Breast epithelium (tissue), 4 donors: Measurements from ENCODE around the gene CCDC186. TPM values are rescaled to one million over a fixed set of nuclear protein-coding genes. Genes with fewer than 3 reads are reported as not detected.

ENCODE experiments used
- DNase-seq, 2 donors: peaks; one replicate each; pipeline ENCODE4 v3.0.0-alpha.2; 2019; ENCODE audit warnings: low spot score in 2 of 2
- H3K27ac ChIP-seq, 2 donors: fragments of 200-600 bp; sonication (generic) in 1 of 2; one replicate each; pipeline ENCODE4 v1.5.1; 2016 to 2019; ENCODE audit warnings: mild to moderate bottlenecking in 1 of 2
- H3K27me3 ChIP-seq, 2 donors: fragments of 200-600 bp; sonication (generic) in 1 of 2; one replicate each; pipeline versions ENCODE4 v1.5.1 to v1.6.0; 2017 to 2019; ENCODE audit warnings: control low read depth in 1 of 2, mild to moderate bottlenecking in 1 of 2
- H3K36me3 ChIP-seq: fragments of 200-600 bp; one replicate; pipeline ENCODE4 v1.5.1; 2019
- H3K4me1 ChIP-seq, 2 donors: fragments of 200-600 bp; sonication (generic); one replicate each; pipeline ENCODE4 v1.5.1; 2016 to 2019; ENCODE audit warnings: control low read depth in 1 of 2
- H3K4me3 ChIP-seq, 3 donors: fragments of 200-600 bp; sonication (generic); 1 replicate in 2 of 3; 2 replicates in 1 of 3; pipeline ENCODE4 v1.5.1; 2016 to 2019; ENCODE audit warnings: mild to moderate bottlenecking in 3 of 3, moderate library complexity in 2 of 3
- H3K9me3 ChIP-seq, 2 donors: fragments of 200-600 bp; sonication (generic) in 1 of 2; one replicate each; pipeline ENCODE4 v1.5.1; 2016 to 2019; ENCODE audit warnings: control low read depth in 1 of 2
- POLR2A ChIP-seq: fragments of 450-650 bp; IDR thresholded peaks from one replicate; pipeline ENCODE4 v1.6.1; 2016; ENCODE audit warnings: antibody characterized with exemption, mild to moderate bottlenecking, moderate library complexity
- POLR2AphosphoS5 ChIP-seq, 3 donors: sonication (generic); formaldehyde crosslinking; IDR thresholded peaks; one replicate each; pipeline ENCODE4 v1.6.1; 2017; ENCODE audit warnings: antibody characterized with exemption in 3 of 3
- intact Hi-C: fragments of 100-400 bp; cut with DNase I; formaldehyde crosslinking; loops from one replicate; pipeline ENCODE4 v1.15.1; 2023; ENCODE audit warnings: low total_unique reads
- total RNA-seq, 3 donors: library from RNA; depleted of rRNA; stranded (reverse); fragments of >200 nt; gene quantifications; one replicate each; pipeline ENCODE4 v1.1.0, GENCODE V29; 2016
- TF ChIP-seq, protein P1 (sequence below), 3 donors: fragments of 450-650 bp; IDR thresholded peaks; one replicate each; pipeline ENCODE4 v1.5.1; 2016 to 2017; ENCODE audit warnings: antibody characterized with exemption in 3 of 3, mild to moderate bottlenecking in 3 of 3, moderate library complexity in 3 of 3

Gene CCDC186
- total RNA-seq, 3 donors from 2014 or later = 23.5 to 62.1 (median 41.6) TPM

DNA sequence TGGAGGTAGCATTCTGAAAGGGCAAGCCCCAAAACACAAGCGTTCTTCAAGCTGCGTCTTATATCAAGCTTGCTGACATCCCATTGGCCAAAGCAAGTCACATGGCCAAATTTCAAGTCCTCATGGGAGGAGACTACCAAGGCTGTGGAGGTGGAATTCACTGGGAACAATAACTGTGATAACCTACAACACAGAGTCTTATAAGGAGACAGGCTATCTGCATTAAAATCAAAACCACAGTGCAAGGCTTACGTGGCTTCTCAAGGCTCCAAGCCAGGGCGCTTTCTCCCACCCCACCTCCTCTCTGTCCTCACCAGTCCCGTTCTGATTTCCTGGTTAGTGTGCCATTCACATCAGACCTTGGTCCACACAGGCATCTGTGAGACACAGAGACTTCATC lies 91.0 kb downstream of the CCDC186 start:
- DNase-seq = no peak
- TF ChIP-seq, protein P1, sequence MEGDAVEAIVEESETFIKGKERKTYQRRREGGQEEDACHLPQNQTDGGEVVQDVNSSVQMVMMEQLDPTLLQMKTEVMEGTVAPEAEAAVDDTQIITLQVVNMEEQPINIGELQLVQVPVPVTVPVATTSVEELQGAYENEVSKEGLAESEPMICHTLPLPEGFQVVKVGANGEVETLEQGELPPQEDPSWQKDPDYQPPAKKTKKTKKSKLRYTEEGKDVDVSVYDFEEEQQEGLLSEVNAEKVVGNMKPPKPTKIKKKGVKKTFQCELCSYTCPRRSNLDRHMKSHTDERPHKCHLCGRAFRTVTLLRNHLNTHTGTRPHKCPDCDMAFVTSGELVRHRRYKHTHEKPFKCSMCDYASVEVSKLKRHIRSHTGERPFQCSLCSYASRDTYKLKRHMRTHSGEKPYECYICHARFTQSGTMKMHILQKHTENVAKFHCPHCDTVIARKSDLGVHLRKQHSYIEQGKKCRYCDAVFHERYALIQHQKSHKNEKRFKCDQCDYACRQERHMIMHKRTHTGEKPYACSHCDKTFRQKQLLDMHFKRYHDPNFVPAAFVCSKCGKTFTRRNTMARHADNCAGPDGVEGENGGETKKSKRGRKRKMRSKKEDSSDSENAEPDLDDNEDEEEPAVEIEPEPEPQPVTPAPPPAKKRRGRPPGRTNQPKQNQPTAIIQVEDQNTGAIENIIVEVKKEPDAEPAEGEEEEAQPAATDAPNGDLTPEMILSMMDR (IDR thresholded peaks at IDR 0.05) = no peak
- TF ChIP-seq POLR2A (no peak), POLR2AphosphoS5 (IDR thresholded peaks at IDR 0.05) (no peak)

DNA sequence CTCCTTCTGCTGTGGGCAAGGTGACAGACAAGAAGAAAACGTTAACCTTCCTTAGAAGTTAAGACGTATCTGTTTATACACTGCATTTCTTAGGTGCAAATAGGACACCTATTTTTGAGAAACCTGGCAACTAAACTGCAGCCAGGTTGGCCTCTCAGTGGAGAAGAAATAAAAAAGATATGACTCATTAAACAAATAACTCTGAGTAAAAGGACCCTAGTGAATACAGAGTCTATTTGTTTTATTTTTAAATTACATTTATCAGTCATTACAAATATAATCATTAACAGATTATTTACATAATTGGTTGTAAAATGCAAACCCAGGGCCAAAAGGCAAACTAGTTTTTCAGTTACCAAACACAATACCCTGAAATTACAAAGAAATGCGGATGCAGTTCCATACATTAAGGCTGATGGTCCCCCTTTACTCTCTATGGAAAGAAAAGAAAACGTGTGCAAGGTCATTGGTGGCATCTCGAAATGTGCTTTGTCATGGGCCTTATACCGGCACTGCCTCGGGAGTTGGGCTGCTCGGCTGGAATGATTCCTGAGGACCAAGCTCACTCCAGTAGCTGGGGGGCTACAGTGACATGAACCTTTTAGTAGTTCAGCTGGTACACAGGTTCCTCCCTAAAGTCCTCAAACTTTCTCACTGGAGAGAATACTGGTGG lies 92.0 kb downstream of the CCDC186 start:
- intact Hi-C loops = no loop called here

More for the DNA sequence above, 91.0 kb downstream of the CCDC186 start:
- Histone ChIP-seq H3K9me3 (no peaks in the 10 kb centered on the region), H3K36me3 (no peaks in the 10 kb centered on the region), H3K4me3 (no peak overlapping the region), H3K27ac (no peak overlapping the region), H3K4me1 (no peaks in the 10 kb centered on the region), H3K27me3 (no peaks in the 10 kb centered on the region)
- intact Hi-C loops = no loop called here

DNA sequence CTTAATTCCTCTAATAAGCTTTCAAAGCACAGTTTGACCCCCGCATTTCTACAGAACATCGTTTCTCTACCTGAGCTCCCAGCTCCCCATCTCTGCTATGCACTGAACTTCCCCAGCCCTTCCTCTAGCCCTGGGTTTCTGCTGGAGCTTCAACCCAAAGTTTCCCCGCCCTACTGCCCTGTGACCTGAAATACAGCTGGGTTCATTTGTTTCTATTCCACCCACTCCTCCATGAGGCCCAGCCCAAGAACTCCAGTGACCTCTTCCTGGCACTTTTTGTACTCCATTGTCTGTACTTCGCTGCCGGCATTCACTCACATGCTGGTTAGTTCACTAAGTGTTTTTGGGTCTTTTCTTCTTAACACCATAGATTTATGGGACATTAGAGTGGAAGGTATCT lies 94.6 kb downstream of the CCDC186 start:
- intact Hi-C loops = no loop called here
- Histone ChIP-seq H3K4me1 (no peaks in the 10 kb centered on the region), H3K27ac (no peak overlapping the region), H3K9me3 (no peaks in the 10 kb centered on the region), H3K27me3 (no peaks in the 10 kb centered on the region), H3K4me3 (no peak overlapping the region), H3K36me3 (no peaks in the 10 kb centered on the region)
- DNase-seq = no peak
- TF ChIP-seq, protein P1 (IDR thresholded peaks at IDR 0.05) = no peak
- no peak for TF ChIP-seq POLR2A
- TF ChIP-seq POLR2AphosphoS5 (IDR thresholded peaks at IDR 0.05) = no peak

More for the DNA sequence above, 92.0 kb downstream of the CCDC186 start:
- Histone ChIP-seq H3K27me3 (no peaks in the 10 kb centered on the region), H3K4me1 (no peaks in the 10 kb centered on the region), H3K27ac (no peak overlapping the region), H3K36me3 (no peaks in the 10 kb centered on the region), H3K9me3 (no peaks in the 10 kb centered on the region), H3K4me3 (no peak overlapping the region)
- TF ChIP-seq, protein P1 (IDR thresholded peaks at IDR 0.05) = no peak
- TF ChIP-seq POLR2AphosphoS5 (IDR thresholded peaks at IDR 0.05) (no peak), POLR2A (no peak)
- no peak for DNase-seq

DNA sequence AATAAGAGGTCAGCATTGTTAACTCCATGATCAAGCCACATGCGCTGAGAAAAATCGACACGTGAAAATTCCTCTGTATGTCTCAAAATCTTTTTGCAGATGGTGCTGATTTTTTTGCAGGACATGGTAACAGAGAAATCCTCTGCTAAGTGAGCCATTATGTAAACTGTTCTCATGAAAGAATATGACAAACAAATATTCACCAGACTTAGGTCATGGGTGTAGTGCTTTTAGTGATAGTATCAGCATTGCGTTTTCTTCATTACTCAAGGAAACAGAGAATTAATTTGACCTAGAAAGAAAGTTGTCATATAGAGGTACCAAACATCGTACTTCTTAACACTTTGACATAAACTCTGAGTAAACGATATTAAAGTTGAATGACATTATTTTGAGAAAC lies 95.7 kb downstream of the CCDC186 start:
- Histone ChIP-seq H3K27ac (no peak overlapping the region), H3K4me3 (no peak overlapping the region), H3K9me3 (no peaks in the 10 kb centered on the region), H3K27me3 (no peaks in the 10 kb centered on the region), H3K36me3 (no peaks in the 10 kb centered on the region), H3K4me1 (no peaks in the 10 kb centered on the region)
- TF ChIP-seq POLR2A = no peak
- TF ChIP-seq POLR2AphosphoS5 (IDR thresholded peaks at IDR 0.05) = no peak
- TF ChIP-seq, protein P1 (IDR thresholded peaks at IDR 0.05) = no peak
- intact Hi-C loops = no loop called here
- no peak for DNase-seq

DNA sequence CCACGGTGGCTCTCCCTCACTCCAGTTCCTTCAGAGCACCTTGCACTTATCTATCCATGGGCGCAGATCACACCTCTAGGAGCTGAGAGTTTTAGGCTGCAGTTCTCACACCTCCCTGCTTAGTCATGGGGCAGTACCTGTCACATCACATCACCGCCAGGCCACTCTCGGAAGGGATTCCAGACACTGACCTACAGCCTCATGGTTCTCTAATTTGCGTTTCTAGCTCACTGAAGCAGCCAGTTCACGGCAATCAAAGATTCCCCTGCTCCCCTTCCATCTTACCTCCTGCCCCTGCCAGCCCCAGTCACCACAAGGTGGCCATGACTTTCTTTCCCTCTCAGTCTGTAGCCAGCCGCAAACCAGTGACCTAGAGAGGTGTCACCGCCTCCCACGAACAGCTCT lies 96.2 kb downstream of the CCDC186 start:
- Histone ChIP-seq H3K4me1 (no peaks in the 10 kb centered on the region), H3K9me3 (no peaks in the 10 kb centered on the region), H3K27ac (no peak overlapping the region), H3K27me3 (no peaks in the 10 kb centered on the region), H3K36me3 (no peaks in the 10 kb centered on the region), H3K4me3 (no peak overlapping the region)
- TF ChIP-seq, protein P1 (IDR thresholded peaks at IDR 0.05) = no peak
- TF ChIP-seq POLR2A (no peak), POLR2AphosphoS5 (IDR thresholded peaks at IDR 0.05) (no peak)
- intact Hi-C loops = no loop called here
- no peak for DNase-seq
